Trophoblast cell (in vitro differentiated cells and primary cell): ENCODE results near the gene SRP68.

Experiments used
- DNase-seq, 2 donors: peaks; one replicate each; pipeline ENCODE4 v3.0.0-alpha.2; 2016
- H2AFZ ChIP-seq: 2 replicates; pipeline ENCODE4 v1.6.1; 2013; ENCODE audit warnings: low read length, moderate library complexity, mild to moderate bottlenecking; ENCODE audit not compliant: insufficient read depth, poor library complexity
- H2AK5ac ChIP-seq: 2 replicates; pipeline ENCODE4 v1.6.1; 2013; ENCODE audit warnings: mild to moderate bottlenecking, low read length
- H2BK120ac ChIP-seq: 2 replicates; pipeline ENCODE4 v1.6.1; 2013; ENCODE audit warnings: low read length, mild to moderate bottlenecking, moderate library complexity; ENCODE audit not compliant: insufficient read depth, poor library complexity
- H2BK12ac ChIP-seq: 2 replicates; pipeline ENCODE4 v1.6.1; 2013; ENCODE audit warnings: mild to moderate bottlenecking, low read length, moderate library complexity
- H2BK5ac ChIP-seq: 2 replicates; pipeline ENCODE4 v1.6.1; 2013; ENCODE audit warnings: low read length, low read depth, moderate library complexity, mild to moderate bottlenecking; ENCODE audit not compliant: poor library complexity
- H3K14ac ChIP-seq: 2 replicates; pipeline ENCODE4 v1.6.1; 2013; ENCODE audit warnings: mild to moderate bottlenecking, low read length
- H3K18ac ChIP-seq: 2 replicates; pipeline ENCODE4 v1.6.1; 2013; ENCODE audit warnings: mild to moderate bottlenecking, low read length
- H3K23ac ChIP-seq: 2 replicates; pipeline ENCODE4 v1.6.1; 2013; ENCODE audit warnings: low read length
- H3K27ac ChIP-seq: 2 replicates; pipeline ENCODE4 v1.5.1; 2013; ENCODE audit warnings: low read depth, mild to moderate bottlenecking, inconsistent platforms, low read length, moderate library complexity
- H3K27me3 ChIP-seq: 2 replicates; pipeline ENCODE4 v1.6.1; 2013; ENCODE audit warnings: inconsistent platforms, mild to moderate bottlenecking, low read length, moderate library complexity; ENCODE audit not compliant: insufficient read depth
- H3K36me3 ChIP-seq, 2 experiments: 1 replicate in 1 of 2; 2 replicates in 1 of 2; pipeline ENCODE4 v1.6.1; 2013; ENCODE audit warnings: low read length in 2 of 2, mild to moderate bottlenecking in 2 of 2, moderate library complexity in 1 of 2; ENCODE audit not compliant: insufficient read depth in 2 of 2, control insufficient read depth in 1 of 2
- H3K4ac ChIP-seq: 2 replicates; pipeline ENCODE4 v1.6.1; 2013; ENCODE audit warnings: low read depth, mild to moderate bottlenecking, low read length, moderate library complexity
- H3K4me1 ChIP-seq, 2 experiments: 1 replicate in 1 of 2; 2 replicates in 1 of 2; pipeline ENCODE4 v1.6.1; 2013; ENCODE audit warnings: low read length in 2 of 2, mild to moderate bottlenecking in 2 of 2, moderate library complexity in 1 of 2; ENCODE audit not compliant: insufficient read depth in 2 of 2, control insufficient read depth in 1 of 2
- H3K4me2 ChIP-seq: 2 replicates; pipeline ENCODE4 v1.6.1; 2013; ENCODE audit warnings: inconsistent platforms, mild to moderate bottlenecking, low read length, moderate library complexity
- H3K4me3 ChIP-seq: 2 replicates; pipeline ENCODE4 v1.5.1; 2013; ENCODE audit warnings: mild to moderate bottlenecking, low read depth, low read length, inconsistent platforms
- H3K79me1 ChIP-seq: one replicate; pipeline ENCODE4 v1.6.1; 2013; ENCODE audit warnings: low read length
- H3K79me2 ChIP-seq: 2 replicates; pipeline ENCODE4 v1.6.1; 2013; ENCODE audit warnings: low read length, mild to moderate bottlenecking; ENCODE audit not compliant: control insufficient read depth, insufficient read depth, poor library complexity
- H3K9ac ChIP-seq: 2 replicates; pipeline ENCODE4 v1.6.1; 2013; ENCODE audit warnings: mild to moderate bottlenecking, low read length
- H3K9me3 ChIP-seq: 2 replicates; pipeline ENCODE4 v1.6.1; 2013; ENCODE audit warnings: low read depth, mild to moderate bottlenecking, control low read depth, inconsistent platforms, low read length; ENCODE audit not compliant: insufficient read depth
- H4K12ac ChIP-seq: 2 replicates; pipeline ENCODE4 v1.6.1; 2013; ENCODE audit warnings: low read depth, mild to moderate bottlenecking, low read length, moderate library complexity
- H4K8ac ChIP-seq: 2 replicates; pipeline ENCODE4 v1.6.1; 2013; ENCODE audit warnings: low read depth, mild to moderate bottlenecking, low read length, moderate library complexity
- H4K91ac ChIP-seq: one replicate; pipeline ENCODE4 v1.6.1; 2013; ENCODE audit warnings: low read depth, mild to moderate bottlenecking, low read length, moderate library complexity
- WGBS: extraction: QIAGEN DNeasy Blood & Tissue Kit; methylation state at CpG from one replicate; pipeline ENCODE4 v1.1.7; 2013; ENCODE audit warnings: missing lambda C conversion rate; ENCODE audit not compliant: insufficient read length, insufficient coverage; ENCODE audit errors: extremely low coverage; 5-methylcytosine and 5-hydroxymethylcytosine counted together

Gene SRP68

DNA sequence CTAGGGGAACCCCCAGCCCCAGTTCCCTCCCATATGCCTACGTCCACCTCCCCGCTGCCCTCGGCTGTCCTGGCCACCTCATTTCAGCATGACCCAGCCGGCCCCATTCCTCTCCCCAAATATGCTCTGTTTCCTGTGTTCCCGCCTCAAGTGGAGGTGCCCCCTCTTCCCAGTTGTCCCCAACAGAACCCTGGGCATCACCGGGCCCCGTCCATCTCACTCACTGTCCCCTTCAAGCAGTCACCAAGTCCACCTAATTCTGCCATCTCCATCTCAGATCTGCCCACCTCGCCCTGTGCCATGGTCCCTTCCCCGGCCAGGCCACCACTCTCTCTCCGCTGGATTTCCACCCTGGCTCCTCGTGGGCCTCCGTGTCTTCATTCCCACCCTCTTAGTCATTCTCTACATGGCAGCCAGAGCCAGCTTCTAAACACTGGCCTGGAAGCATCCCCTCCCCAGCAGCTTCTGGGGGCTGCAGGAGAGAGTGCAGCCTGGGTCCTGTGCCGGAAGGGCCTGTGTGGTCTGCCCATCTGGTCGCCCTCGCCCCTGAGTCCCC, 58.9 kb downstream of the SRP68 start:
- no peak overlapping the region for H4K12ac ChIP-seq
- H3K27me3 ChIP-seq: no peaks in the 10 kb centered on the region
- H3K36me3 ChIP-seq: no peaks in the 10 kb centered on the region
- no peak overlapping the region for H3K18ac ChIP-seq
- no peak overlapping the region for H3K14ac ChIP-seq
- H3K79me1 ChIP-seq: no peaks in the 10 kb centered on the region
- peaks cover 5 to 7% of the 10 kb centered on the region in 2 experiments for H3K4me1 ChIP-seq
- no CpG with 5 or more reads among the region's 15 CpGs for WGBS
- H3K9ac ChIP-seq: no peak overlapping the region
- H2BK120ac ChIP-seq: no peak overlapping the region
- H3K27ac ChIP-seq: no peak overlapping the region
- H3K4ac ChIP-seq: no peak overlapping the region
- no peak overlapping the region for H2BK5ac ChIP-seq
- no peak overlapping the region for H4K91ac ChIP-seq
- no peak overlapping the region for H2AK5ac ChIP-seq
- H2BK12ac ChIP-seq: no peak overlapping the region
- no peak overlapping the region for H3K23ac ChIP-seq
- no peak overlapping the region for H2AFZ ChIP-seq
- H3K79me2 ChIP-seq: no peaks in the 10 kb centered on the region
- H3K9me3 ChIP-seq: peaks cover 2% of the 10 kb centered on the region
- no peak overlapping the region for H3K4me3 ChIP-seq
- no peak overlapping the region for H3K4me2 ChIP-seq
- DNase-seq: no peak
- H4K8ac ChIP-seq: no peak overlapping the region

DNA sequence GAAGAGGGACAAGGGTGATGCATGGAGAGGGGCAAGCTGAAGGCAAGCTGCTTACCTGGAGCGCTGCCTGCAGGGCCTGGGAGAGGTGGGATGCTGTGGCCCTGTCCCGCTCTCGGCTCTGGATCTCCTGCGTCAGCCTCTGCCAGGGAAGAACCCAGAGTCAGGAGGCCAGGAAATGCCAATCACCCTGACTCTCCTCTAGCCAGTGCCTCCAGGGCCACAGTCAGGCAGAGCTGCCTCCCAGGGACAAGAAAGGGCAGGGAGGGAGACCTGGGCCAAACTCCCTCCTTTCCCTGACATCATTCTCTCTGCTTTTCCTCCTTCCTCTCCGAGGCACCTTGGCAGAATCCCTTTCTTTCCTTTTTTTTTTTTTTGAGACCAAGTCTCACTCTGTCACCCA, 60.4 kb downstream of the SRP68 start:
- Histone ChIP-seq H3K23ac (no peak overlapping the region), H3K4me2 (no peak overlapping the region), H2AFZ (no peak overlapping the region), H3K9me3 (peaks cover 2% of the 10 kb centered on the region), H3K79me2 (no peaks in the 10 kb centered on the region), H3K27me3 (no peaks in the 10 kb centered on the region), H3K4ac (no peak overlapping the region), H3K4me3 (no peak overlapping the region), H4K12ac (no peak overlapping the region), H3K14ac (no peak overlapping the region), H4K8ac (no peak overlapping the region), H3K79me1 (no peaks in the 10 kb centered on the region), H3K27ac (no peak overlapping the region), H2BK120ac (no peak overlapping the region), H4K91ac (no peak overlapping the region), H2BK5ac (no peak overlapping the region), H3K9ac (no peak overlapping the region), H3K36me3 (no peaks in the 10 kb centered on the region), H2BK12ac (no peak overlapping the region), H3K18ac (no peak overlapping the region), H3K4me1 (peaks cover 5 to 7% of the 10 kb centered on the region in 2 experiments), H2AK5ac (no peak overlapping the region)
- no peak for DNase-seq
- no CpG with 5 or more reads among the region's 5 CpGs for WGBS

DNA sequence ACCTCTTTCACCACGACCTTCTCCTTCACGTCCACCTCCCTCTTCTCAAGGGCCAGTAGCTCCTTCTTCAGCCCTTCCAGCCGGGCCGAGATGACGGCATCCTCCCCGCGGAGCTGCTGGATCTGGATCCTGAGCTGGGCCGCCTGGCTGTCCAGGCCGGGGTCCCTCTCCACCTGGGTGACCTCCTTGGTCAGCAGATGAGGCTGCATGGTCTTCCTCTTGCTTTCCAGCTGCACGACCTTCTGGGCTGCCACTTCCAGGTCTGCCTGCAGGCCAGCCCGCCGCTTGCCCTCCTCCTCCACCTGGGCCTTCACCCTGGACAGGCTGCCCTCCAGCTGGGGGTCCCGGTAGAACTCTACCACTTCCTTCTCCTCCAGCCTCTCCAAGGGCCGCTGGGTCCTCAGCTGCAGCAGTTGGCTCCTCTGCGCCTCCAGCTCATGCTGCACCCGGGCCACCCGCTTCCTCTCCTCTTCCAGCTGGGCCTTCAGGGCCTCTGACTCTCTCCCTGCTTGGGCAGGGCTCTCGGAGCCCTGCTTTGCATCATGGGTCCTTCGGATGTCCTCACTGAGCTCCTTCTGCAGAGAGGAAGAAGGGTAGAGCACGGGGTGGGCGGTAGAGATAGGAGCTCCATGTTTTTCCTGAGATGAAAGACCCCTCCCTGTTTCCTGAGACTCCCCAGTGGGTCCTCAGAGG, 62.2 kb downstream of the SRP68 start:
- Histone ChIP-seq H4K91ac (no peak overlapping the region), H3K4me2 (no peak overlapping the region), H3K9me3 (peaks cover 5% of the 10 kb centered on the region), H3K27me3 (no peaks in the 10 kb centered on the region), H3K79me1 (no peaks in the 10 kb centered on the region), H3K4me3 (no peak overlapping the region), H3K9ac (no peak overlapping the region), H2AFZ (no peak overlapping the region), H2AK5ac (no peak overlapping the region), H2BK120ac (no peak overlapping the region), H4K8ac (no peak overlapping the region), H3K23ac (no peak overlapping the region), H2BK12ac (no peak overlapping the region), H3K18ac (no peak overlapping the region), H3K27ac (no peak overlapping the region), H2BK5ac (no peak overlapping the region), H4K12ac (no peak overlapping the region), H3K14ac (no peak overlapping the region), H3K79me2 (no peaks in the 10 kb centered on the region), H3K4ac (no peak overlapping the region), H3K36me3 (peaks cover 0 to 9% of the 10 kb centered on the region in 2 experiments), H3K4me1 (peaks cover 5 to 7% of the 10 kb centered on the region in 2 experiments)
- DNase-seq: no peak
- no CpG with 5 or more reads among the region's 21 CpGs for WGBS

DNA sequence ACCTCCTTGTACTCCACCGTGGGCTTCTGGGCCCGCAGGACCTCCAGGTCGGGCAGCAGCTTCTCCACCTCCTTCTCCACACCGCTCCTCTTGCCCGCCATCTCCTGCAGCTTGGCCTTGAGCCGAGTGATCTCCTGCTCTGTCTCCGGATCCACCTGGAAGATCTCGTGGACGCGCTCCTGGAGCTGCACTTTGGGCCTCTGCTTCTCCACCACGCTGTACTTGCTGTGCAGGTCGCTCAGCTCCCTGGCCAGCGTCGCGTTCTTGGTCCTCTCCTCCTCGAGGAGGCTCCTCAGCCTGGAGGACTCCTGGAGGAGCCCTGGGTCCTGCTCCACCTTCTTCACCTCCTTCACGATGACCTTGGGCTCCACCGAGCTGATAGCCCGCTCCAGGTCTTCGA, 62.9 kb downstream of the SRP68 start:
- peaks cover 5 to 7% of the 10 kb centered on the region in 2 experiments for H3K4me1 ChIP-seq
- no peak overlapping the region for H2BK12ac ChIP-seq
- no peak overlapping the region for H2BK5ac ChIP-seq
- H2AK5ac ChIP-seq: no peak overlapping the region
- no peaks in the 10 kb centered on the region for H3K27me3 ChIP-seq
- DNase-seq: no peak
- H3K36me3 ChIP-seq: peaks cover 0 to 10% of the 10 kb centered on the region in 2 experiments
- no peak overlapping the region for H3K4me3 ChIP-seq
- no peak overlapping the region for H3K9ac ChIP-seq
- H3K23ac ChIP-seq: no peak overlapping the region
- H2AFZ ChIP-seq: no peak overlapping the region
- no peak overlapping the region for H3K14ac ChIP-seq
- no peak overlapping the region for H4K8ac ChIP-seq
- no peaks in the 10 kb centered on the region for H3K79me2 ChIP-seq
- no peak overlapping the region for H3K4me2 ChIP-seq
- no peak overlapping the region for H4K91ac ChIP-seq
- H3K9me3 ChIP-seq: peaks cover 5% of the 10 kb centered on the region
- no peak overlapping the region for H4K12ac ChIP-seq
- H3K4ac ChIP-seq: no peak overlapping the region
- WGBS: no CpG with 5 or more reads among the region's 20 CpGs
- no peak overlapping the region for H3K18ac ChIP-seq
- no peak overlapping the region for H3K27ac ChIP-seq
- H2BK120ac ChIP-seq: no peak overlapping the region
- no peaks in the 10 kb centered on the region for H3K79me1 ChIP-seq
